Neural cell (in vitro differentiated cells): ENCODE results near the gene LHFPL4. TPM values are rescaled to one million over a fixed set of nuclear protein-coding genes. Genes with fewer than 3 reads are reported as not detected.

Experiments
- H2AFZ ChIP-seq: fragments of 200-600, 300-800 bp; sonication (generic), shearing (Covaris generic); 2 replicates; pipeline ENCODE4 v1.6.0; 2014; ENCODE audit warnings: low read depth, mild to moderate bottlenecking, antibody characterized with exemption, low read length, moderate library complexity
- H3F3A ChIP-seq: fragments of 200-600 bp; shearing (Covaris generic); 2 replicates; pipeline ENCODE4 v1.6.1; 2016; ENCODE audit warnings: mild to moderate bottlenecking, moderate library complexity, mixed read lengths, antibody characterized with exemption, low read length; ENCODE audit not compliant: insufficient read depth, poor library complexity, severe bottlenecking
- H3K27ac ChIP-seq: fragments of 200-600, 300-800 bp; sonication (generic), shearing (Covaris generic); 2 replicates; pipeline ENCODE4 v1.5.1; 2014; ENCODE audit warnings: mild to moderate bottlenecking, low read length, moderate library complexity
- H3K27me3 ChIP-seq: fragments of 300-800, 200-600 bp; sonication (generic), shearing (Covaris generic); 2 replicates; pipeline ENCODE4 v1.6.0; 2014; ENCODE audit warnings: mild to moderate bottlenecking, low read depth, low read length, moderate library complexity; ENCODE audit not compliant: insufficient read depth
- H3K36me3 ChIP-seq: fragments of 300-800, 200-600 bp; sonication (generic), shearing (Covaris generic); 2 replicates; pipeline ENCODE4 v1.5.1; 2014; ENCODE audit warnings: mild to moderate bottlenecking, antibody characterized with exemption, low read length, moderate library complexity; ENCODE audit not compliant: insufficient read depth
- H3K4me2 ChIP-seq: fragments of 300-800, 200-600 bp; sonication (generic), shearing (Covaris generic); 2 replicates; pipeline ENCODE4 v1.6.0; 2014; ENCODE audit warnings: mild to moderate bottlenecking, low read length
- H3K4me3 ChIP-seq: fragments of 300-800, 200-600 bp; sonication (generic), shearing (Covaris generic); 2 replicates; pipeline ENCODE4 v1.5.1; 2014; ENCODE audit warnings: mild to moderate bottlenecking, low read length, moderate library complexity
- H3K79me2 ChIP-seq: fragments of 200-600 bp; shearing (Covaris generic); replicated peaks from 2 replicates; pipeline ENCODE4 v1.6.0; 2014; ENCODE audit warnings: mild to moderate bottlenecking, low read length, moderate library complexity; ENCODE audit not compliant: insufficient read depth
- H3K9ac ChIP-seq: fragments of 300-800, 200-600 bp; sonication (generic), shearing (Covaris generic); 2 replicates; pipeline ENCODE4 v1.6.1; 2016; ENCODE audit warnings: mild to moderate bottlenecking, low read length, mixed read lengths
- H3K9me2 ChIP-seq: fragments of 200-600 bp; shearing (Covaris generic); 2 replicates; pipeline ENCODE4 v1.6.1; 2016; ENCODE audit warnings: mild to moderate bottlenecking, low read length, mixed read lengths; ENCODE audit not compliant: insufficient read depth
- H3K9me3 ChIP-seq: fragments of 200-600, 300-800 bp; sonication (generic), shearing (Covaris generic); 2 replicates; pipeline ENCODE4 v1.6.1; 2016; ENCODE audit warnings: mild to moderate bottlenecking, mixed run types, low read length, moderate library complexity, mixed read lengths
- H4K20me1 ChIP-seq: fragments of 200-600 bp; shearing (Covaris generic); 2 replicates; pipeline ENCODE4 v1.6.1; 2016; ENCODE audit warnings: mild to moderate bottlenecking, mixed run types; ENCODE audit not compliant: insufficient read depth
- EP300 ChIP-seq: fragments of 450-650 bp; conservative IDR thresholded peaks from 2 replicates; pipeline ENCODE4 v1.6.1; 2014; ENCODE audit warnings: antibody characterized with exemption, mild to moderate bottlenecking, moderate library complexity; ENCODE audit not compliant: poor library complexity, severe bottlenecking
- EZH2 ChIP-seq: fragments of 200-600, 300-800 bp; shearing (Covaris generic), sonication (generic); IDR thresholded peaks from 2 replicates; pipeline ENCODE4 v1.6.1; 2014; ENCODE audit warnings: antibody characterized with exemption, low read length, borderline replicate concordance, mild to moderate bottlenecking; ENCODE audit not compliant: insufficient read depth, poor library complexity, severe bottlenecking
- MXI1 ChIP-seq: fragments of 450-650 bp; conservative IDR thresholded peaks from 2 replicates; pipeline ENCODE4 v1.6.1; 2014; ENCODE audit warnings: antibody characterized with exemption, mild to moderate bottlenecking; ENCODE audit not compliant: poor library complexity, severe bottlenecking
- POLR2AphosphoS5 ChIP-seq: IDR thresholded peaks from 2 replicates; pipeline ENCODE4 v1.6.1; 2012
- RAD21 ChIP-seq: fragments of 450-650 bp; conservative IDR thresholded peaks from 2 replicates; pipeline ENCODE4 v1.6.1; 2014; ENCODE audit warnings: antibody characterized with exemption, mild to moderate bottlenecking, moderate library complexity
- SMC3 ChIP-seq: fragments of 450-650 bp; conservative IDR thresholded peaks from 2 replicates; pipeline ENCODE4 v1.6.1; 2014; ENCODE audit warnings: antibody characterized with exemption, mild to moderate bottlenecking, moderate library complexity; ENCODE audit not compliant: poor library complexity
- TAF1 ChIP-seq: IDR thresholded peaks from 2 replicates; pipeline ENCODE4 v1.6.1; 2012; ENCODE audit warnings: low read depth
- polyA plus RNA-seq: library from polyadenylated mRNA; depleted of rRNA; stranded (reverse); fragments of >200 nt; gene quantifications from 2 replicates; pipeline ENCODE4 v1.2.3, GENCODE V29; 2014
- TF ChIP-seq, protein P1 (sequence below): fragments of 450-650 bp; IDR thresholded peaks from 2 replicates; pipeline ENCODE4 v1.5.1; 2014; ENCODE audit warnings: antibody characterized with exemption, mild to moderate bottlenecking, moderate library complexity; ENCODE audit not compliant: poor library complexity, severe bottlenecking
- TF ChIP-seq, protein P2 (sequence below): IDR thresholded peaks from 2 replicates; pipeline ENCODE4 v1.6.1; 2012; ENCODE audit warnings: borderline replicate concordance

The LHFPL4 gene
- polyA plus RNA-seq, 1 donor from 2014 or later = 37.4 TPM

DNA sequence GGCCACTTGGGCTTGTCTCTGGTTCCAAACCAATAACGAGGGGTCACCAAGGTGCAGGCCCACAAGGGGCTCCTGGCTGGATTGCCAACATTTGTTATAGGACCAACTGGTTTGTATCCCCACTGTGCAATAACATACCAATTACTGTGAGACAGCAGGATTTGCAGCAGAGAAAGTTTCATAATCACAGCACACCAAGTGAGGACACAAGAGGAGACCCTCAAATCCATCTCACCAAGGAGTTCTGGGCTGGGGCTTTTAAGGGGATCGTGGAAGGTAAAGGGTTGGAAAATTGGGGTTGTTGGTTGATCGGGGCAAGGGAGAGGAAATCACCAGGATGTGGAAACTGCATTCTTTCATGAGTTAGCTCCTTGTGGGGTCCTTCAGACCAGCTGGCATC lies 29.7 kb upstream of the LHFPL4 start:
- TF ChIP-seq TAF1 (no peak), RAD21 (no peak)
- TF ChIP-seq, protein P1, sequence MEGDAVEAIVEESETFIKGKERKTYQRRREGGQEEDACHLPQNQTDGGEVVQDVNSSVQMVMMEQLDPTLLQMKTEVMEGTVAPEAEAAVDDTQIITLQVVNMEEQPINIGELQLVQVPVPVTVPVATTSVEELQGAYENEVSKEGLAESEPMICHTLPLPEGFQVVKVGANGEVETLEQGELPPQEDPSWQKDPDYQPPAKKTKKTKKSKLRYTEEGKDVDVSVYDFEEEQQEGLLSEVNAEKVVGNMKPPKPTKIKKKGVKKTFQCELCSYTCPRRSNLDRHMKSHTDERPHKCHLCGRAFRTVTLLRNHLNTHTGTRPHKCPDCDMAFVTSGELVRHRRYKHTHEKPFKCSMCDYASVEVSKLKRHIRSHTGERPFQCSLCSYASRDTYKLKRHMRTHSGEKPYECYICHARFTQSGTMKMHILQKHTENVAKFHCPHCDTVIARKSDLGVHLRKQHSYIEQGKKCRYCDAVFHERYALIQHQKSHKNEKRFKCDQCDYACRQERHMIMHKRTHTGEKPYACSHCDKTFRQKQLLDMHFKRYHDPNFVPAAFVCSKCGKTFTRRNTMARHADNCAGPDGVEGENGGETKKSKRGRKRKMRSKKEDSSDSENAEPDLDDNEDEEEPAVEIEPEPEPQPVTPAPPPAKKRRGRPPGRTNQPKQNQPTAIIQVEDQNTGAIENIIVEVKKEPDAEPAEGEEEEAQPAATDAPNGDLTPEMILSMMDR = no peak
- Histone ChIP-seq H3K36me3 (no peaks in the 10 kb centered on the region), H3K9me3 (no peaks in the 10 kb centered on the region), H3K4me2 (no peak overlapping the region), H4K20me1 (no peaks in the 10 kb centered on the region), H3K9me2 (no peaks in the 10 kb centered on the region), H3K79me2 (no peaks in the 10 kb centered on the region), H3K9ac (no peak overlapping the region), H3K27me3 (no peaks in the 10 kb centered on the region), H3K27ac (no peak overlapping the region), H3F3A (no peaks in the 10 kb centered on the region), H2AFZ (no peak overlapping the region), H3K4me3 (no peak overlapping the region)

GRCh38 chr3:9582332-9582731 lies 28.7 kb upstream of the LHFPL4 start:
- no peaks in the 10 kb centered on the region for H3K79me2 ChIP-seq
- H4K20me1 ChIP-seq = no peaks in the 10 kb centered on the region
- no peaks in the 10 kb centered on the region for H3F3A ChIP-seq
- H2AFZ ChIP-seq = no peak overlapping the region
- no peak overlapping the region for H3K4me2 ChIP-seq
- no peaks in the 10 kb centered on the region for H3K9me2 ChIP-seq
- no peaks in the 10 kb centered on the region for H3K9me3 ChIP-seq
- TF ChIP-seq TAF1 (no peak), EP300 (no peak), POLR2AphosphoS5 (no peak), MXI1 (no peak), EZH2 (no peak), RAD21 (no peak), SMC3 (no peak)
- TF ChIP-seq, protein P1 = no peak
- TF ChIP-seq, protein P2, sequence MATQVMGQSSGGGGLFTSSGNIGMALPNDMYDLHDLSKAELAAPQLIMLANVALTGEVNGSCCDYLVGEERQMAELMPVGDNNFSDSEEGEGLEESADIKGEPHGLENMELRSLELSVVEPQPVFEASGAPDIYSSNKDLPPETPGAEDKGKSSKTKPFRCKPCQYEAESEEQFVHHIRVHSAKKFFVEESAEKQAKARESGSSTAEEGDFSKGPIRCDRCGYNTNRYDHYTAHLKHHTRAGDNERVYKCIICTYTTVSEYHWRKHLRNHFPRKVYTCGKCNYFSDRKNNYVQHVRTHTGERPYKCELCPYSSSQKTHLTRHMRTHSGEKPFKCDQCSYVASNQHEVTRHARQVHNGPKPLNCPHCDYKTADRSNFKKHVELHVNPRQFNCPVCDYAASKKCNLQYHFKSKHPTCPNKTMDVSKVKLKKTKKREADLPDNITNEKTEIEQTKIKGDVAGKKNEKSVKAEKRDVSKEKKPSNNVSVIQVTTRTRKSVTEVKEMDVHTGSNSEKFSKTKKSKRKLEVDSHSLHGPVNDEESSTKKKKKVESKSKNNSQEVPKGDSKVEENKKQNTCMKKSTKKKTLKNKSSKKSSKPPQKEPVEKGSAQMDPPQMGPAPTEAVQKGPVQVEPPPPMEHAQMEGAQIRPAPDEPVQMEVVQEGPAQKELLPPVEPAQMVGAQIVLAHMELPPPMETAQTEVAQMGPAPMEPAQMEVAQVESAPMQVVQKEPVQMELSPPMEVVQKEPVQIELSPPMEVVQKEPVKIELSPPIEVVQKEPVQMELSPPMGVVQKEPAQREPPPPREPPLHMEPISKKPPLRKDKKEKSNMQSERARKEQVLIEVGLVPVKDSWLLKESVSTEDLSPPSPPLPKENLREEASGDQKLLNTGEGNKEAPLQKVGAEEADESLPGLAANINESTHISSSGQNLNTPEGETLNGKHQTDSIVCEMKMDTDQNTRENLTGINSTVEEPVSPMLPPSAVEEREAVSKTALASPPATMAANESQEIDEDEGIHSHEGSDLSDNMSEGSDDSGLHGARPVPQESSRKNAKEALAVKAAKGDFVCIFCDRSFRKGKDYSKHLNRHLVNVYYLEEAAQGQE = no peak
- H3K27ac ChIP-seq = no peak overlapping the region
- H3K4me3 ChIP-seq = no peak overlapping the region
- no peaks in the 10 kb centered on the region for H3K36me3 ChIP-seq
- H3K27me3 ChIP-seq = no peaks in the 10 kb centered on the region
- no peak overlapping the region for H3K9ac ChIP-seq
